NCI-H82 (cell line): ENCODE data around the gene GEMIN7.
"Not testable (repeated sequence)": the region's sequence is repeated elsewhere in the genome, so short reads cannot be mapped to it uniquely, and the experiment has no call there.

Experiments used
- DNase-seq: peaks from one replicate; lab custom pipeline; 2025; lab: John Stamatoyannopoulos, UW

Gene GEMIN7

GRCh38 chr19:45104658-45105349 is 25.7 kb downstream of the GEMIN7 start:
- no peak for DNase-seq

GRCh38 chr19:45106363-45106762 is 27.3 kb downstream of the GEMIN7 start:
- not testable (repeated sequence) for DNase-seq

GRCh38 chr19:45107621-45108150 is 28.6 kb downstream of the GEMIN7 start:
- no peak for DNase-seq

DNA sequence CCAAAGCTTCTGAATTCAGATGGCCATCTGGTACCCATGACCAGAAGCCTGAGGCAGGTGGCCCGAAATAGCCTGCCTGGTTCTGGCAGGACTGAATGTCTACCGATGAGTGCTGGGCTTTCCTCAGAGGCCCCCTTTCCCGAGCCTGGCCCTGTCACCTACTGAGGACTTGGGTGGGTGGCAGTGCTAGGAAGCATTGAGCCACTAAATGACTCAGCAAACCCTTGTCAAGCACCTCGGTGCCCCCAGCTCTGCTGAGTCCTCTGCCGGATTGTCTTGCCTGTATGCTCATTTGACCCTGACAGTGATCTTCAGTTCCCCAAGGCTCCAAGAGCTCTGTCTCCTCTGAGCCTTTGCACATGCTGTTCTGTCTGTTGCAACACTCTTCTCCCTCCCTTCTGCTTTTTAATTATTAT is 31.8 kb downstream of the GEMIN7 start:
- DNase-seq = no peak

GRCh38 chr19:45112111-45112827 is 33.2 kb downstream of the GEMIN7 start:
- DNase-seq = no peak

GRCh38 chr19:45113628-45114027 is 34.6 kb downstream of the GEMIN7 start:
- no peak for DNase-seq

- DNase-seq = no peak
Measured at GRCh38 chr19:45114116-45114515, 35.1 kb downstream of the GEMIN7 start.

DNA sequence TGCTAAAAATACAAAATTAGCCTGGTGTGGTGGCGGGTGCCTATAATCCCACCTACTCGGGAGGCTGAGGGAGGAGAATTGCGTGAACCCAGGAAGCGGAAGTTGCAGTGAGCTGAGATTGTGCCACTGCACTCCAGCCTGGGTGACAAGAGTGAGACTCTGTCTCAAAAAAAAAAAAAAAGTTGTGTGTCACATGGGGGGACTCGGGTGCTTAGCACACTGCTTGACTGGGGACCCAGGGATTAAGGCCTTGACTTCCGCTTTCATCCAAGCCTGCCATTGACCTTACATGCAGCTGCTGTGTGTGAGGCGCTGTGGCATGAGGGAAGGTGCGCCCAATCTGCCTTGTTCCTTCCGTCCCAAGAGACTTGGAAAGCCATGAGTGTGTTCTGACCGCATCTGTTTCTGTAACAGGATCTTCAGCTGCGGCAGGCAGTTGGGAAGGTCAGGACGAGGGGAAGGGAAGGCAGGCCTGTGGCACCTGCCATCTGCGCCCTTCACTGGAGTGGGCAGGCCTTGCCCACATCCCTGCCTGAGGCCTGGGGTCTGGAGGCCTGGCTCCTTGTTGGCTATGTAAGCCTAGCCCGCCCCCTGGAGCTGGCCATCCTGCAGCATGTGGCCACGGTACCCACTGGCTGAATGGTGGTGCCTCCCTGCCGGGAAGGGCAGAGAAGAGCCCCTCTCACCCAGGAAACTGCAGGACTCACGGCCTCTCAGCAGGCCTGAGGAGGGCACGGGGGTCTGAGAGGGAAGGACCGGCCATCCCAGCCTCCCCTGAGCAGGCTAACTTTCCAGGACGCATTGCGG is 37.0 kb downstream of the GEMIN7 start:
- DNase-seq = peak; percentile 86

GRCh38 chr19:45117167-45117594 is 38.1 kb downstream of the GEMIN7 start:
- peak; percentile 76 for DNase-seq

DNA sequence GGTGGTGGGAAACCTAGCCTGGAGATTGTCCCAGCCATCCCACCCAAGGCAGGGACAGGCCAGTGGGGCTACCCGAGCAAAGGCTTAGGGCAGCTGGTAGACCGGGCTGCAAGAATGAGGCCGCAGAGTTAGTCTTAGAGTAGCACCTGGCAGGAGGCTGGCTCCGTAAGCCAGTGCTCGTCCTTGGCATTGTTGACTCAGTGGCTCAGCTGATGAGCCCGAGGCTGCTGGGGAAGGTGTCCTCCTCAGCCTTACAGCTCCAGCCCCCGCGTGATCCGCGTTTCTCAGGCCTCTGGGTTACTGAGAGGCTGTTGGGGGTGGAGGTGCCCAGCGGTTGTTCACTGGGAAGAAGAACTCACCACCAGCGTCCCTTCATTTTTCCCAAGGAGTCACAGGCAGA is 38.6 kb downstream of the GEMIN7 start:
- DNase-seq = no peak

DNA sequence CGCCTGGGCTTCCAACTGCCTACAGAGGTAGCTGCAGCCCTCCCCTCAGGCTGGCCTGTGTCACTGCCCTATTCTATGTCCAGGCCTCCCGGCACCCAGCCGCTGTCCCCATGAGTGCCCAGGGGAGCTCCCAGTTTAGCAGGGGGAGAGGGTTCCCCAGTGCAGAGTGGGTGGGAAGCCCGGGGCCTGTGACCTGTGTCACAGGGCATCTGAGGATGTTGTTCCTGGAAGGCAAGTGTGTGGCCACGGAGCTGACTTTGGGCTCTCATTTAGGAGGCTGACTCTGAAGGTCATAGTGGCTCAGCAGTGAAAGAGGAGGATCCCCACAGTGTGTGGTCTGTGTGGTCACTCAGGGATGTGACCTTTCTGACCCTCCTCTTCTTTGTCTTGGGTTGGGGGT is 39.0 kb downstream of the GEMIN7 start:
- no peak for DNase-seq

DNA sequence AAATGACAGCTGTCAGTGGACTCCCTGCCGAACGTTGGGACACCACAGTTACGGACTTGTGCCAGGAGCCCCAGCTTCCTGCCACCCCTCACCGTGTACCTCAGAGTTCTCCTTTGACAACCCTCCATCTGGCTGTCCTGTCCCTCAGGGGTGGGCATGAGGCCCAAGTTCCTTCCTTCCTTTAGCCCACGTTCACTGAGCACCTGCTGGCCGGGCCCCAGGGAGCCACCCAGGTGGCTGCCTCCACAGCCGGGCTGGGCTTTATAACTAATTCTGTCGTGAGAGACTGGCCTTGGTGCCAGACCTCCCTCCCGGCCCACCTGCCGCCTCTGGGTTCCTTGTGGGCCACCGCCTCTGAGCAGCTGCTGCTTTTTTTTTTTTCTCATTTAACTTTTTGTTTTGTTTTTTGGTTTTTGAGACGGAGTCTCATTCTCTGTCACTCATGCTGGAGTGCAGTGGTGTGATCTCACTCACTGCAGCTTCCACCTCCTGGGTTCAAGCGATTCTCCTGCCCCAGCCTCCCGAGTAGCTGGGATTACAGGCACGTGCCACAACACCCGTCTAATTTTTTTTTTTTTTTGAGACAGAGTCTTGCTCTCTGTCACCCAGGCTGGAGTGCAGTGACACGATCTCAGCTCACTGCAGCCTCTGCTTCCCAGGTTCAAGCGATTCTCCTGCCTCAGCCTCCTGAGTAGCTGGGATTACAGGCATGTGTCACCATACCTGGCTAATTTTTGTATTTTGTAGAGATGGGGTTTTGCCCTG is 39.7 kb downstream of the GEMIN7 start:
- DNase-seq = not testable (repeated sequence)

GRCh38 chr19:45119582-45119981 is 40.5 kb downstream of the GEMIN7 start:
- no peak for DNase-seq

- DNase-seq = no peak
Measured at GRCh38 chr19:45121827-45122345, 42.8 kb downstream of the GEMIN7 start.

GRCh38 chr19:45122832-45123231 is 43.8 kb downstream of the GEMIN7 start:
- DNase-seq = no peak

- peak; percentile 90 for DNase-seq
Measured at GRCh38 chr19:45123440-45123850, 44.4 kb downstream of the GEMIN7 start.

- DNase-seq = no peak
Measured at GRCh38 chr19:45124021-45124420, 45.0 kb downstream of the GEMIN7 start.

DNA sequence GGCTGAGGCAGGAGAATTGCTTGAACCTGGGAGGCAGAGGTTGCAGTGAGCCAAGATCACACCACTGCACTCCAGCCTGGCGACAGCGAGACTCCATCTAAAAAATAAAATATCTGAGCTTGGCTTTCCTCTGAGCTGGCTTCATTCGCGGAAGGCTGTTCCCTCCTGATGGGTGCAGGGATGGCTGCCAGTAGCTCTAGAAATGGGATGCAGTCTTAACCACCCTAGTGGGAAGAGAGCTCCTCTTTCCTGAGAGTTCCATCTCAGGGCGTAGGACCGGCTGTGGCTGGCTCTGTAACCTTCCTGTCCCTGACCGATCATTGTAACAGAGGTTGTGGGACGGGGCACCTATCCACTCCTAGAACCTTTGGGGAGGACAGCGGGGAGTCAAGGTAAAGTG is 46.3 kb downstream of the GEMIN7 start:
- DNase-seq = no peak

GRCh38 chr19:45125975-45126493 is 47.0 kb downstream of the GEMIN7 start:
- peak; percentile 72 for DNase-seq

GRCh38 chr19:45126654-45127053 is 47.6 kb downstream of the GEMIN7 start:
- no peak for DNase-seq

DNA sequence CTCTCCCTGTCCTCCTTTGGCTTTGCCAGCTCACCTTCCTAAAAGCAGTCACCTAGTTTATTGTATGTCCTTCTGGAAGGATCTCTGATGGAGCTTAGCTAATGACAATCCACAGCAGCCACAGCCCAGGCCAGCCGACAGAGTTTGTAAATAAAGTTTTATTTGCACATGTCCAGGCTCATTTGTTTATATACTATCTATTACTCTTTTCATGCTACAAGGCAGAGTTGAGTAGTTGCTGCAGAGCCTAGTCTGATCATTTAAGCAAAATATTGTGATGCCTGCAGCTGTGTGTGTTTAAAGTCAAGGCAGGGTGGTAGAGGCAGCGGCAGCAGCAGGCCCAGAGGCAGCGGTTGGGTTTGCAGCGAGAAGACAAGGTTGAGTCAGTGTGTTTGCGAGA is 49.1 kb downstream of the GEMIN7 start:
- no peak for DNase-seq
